GM19193 (cell line): Measurements from ENCODE around the gene TRIB2.

ENCODE experiments used
- POLR2A ChIP-seq: IDR thresholded peaks from 4 replicates; pipeline ENCODE4 v1.6.1; 2011; ENCODE audit not compliant: insufficient read depth, insufficient read length; ENCODE audit errors: extremely low read depth

The TRIB2 gene

DNA sequence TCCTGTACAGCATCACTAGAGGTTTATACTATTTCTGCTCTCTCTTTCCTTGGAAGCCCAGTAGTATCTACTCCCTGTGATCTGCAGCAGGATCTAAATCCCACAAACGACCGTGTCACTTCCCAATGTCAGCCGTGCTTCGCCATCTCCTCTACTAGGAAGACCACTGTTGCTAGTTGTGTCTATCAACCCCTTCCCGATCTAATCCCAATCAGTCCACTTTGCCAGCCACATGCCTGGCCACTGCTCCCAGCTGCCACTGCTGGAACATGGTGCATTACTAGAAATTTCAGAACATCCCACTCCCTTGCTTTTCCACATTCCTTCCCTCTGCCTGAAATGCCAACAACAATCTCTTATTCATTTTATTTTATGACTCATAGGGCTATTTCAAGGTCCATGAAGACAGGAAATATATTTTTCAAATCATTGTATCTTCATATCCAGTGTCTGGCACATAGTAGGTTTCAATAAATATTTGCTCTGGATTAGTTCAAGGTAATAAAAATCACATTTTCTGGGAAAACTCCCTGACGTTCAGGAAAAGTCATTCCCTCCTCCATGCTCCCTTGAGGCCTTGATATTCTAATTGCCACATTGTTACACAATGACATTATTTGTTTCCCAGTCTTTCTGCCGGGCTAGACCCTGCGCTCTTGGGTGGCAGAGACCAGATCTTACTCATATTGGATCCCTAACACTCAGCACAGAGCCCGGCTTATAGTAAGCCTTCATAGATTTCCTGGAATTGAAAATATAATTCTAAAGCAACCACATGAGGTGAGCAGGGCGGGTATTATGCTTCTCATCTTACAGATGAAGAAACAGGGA, 2.1 kb upstream of the TRIB2 start:
- TF ChIP-seq POLR2A = no peak

DNA sequence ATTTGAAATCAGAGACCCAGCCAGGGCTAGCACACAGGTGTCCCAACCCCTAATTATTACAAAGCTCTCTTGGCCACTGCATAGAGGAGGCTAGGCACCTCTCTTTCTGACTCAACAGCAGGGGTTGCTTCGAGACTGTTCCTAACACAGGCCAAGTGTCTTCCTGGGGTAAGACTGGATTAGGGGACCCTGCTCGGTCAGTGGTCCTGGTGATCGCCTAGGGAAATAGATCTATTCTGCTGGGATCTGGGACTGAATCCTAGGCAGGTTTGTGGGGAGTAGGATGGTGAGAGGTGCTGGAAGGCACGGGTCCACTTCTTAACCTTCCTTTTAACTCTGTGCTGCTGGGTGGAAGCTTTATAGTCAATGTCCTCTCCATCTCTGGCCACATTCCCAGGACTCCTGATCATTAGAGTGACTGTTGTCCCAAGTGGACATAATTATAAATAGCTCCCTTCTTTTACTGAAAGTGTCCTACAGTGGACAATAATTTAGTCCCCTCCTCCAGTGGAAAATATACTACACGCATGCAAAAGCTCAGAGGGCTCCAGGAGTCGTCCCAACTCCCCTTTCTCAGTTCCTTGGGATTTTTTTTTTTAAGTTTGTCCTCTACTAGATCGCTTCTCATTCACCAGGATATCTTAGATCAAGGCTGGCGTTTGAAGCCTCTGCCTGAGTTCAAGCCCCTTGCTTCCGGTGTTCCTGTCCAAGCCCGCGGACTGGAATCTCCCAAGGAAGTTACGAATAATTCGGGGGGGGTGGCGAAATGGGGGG, 1.3 kb upstream of the TRIB2 start:
- TF ChIP-seq POLR2A = no peak

GRCh38 chr2:12716032-12716281, 779 bp upstream of the TRIB2 start:
- TF ChIP-seq POLR2A = no peak

- TF ChIP-seq POLR2A = no peak
Observed at GRCh38 chr2:12717191-12718014, 667 bp downstream of the TRIB2 start.

GRCh38 chr2:12718015-12718671, 1.4 kb downstream of the TRIB2 start:
- no peak for TF ChIP-seq POLR2A

DNA sequence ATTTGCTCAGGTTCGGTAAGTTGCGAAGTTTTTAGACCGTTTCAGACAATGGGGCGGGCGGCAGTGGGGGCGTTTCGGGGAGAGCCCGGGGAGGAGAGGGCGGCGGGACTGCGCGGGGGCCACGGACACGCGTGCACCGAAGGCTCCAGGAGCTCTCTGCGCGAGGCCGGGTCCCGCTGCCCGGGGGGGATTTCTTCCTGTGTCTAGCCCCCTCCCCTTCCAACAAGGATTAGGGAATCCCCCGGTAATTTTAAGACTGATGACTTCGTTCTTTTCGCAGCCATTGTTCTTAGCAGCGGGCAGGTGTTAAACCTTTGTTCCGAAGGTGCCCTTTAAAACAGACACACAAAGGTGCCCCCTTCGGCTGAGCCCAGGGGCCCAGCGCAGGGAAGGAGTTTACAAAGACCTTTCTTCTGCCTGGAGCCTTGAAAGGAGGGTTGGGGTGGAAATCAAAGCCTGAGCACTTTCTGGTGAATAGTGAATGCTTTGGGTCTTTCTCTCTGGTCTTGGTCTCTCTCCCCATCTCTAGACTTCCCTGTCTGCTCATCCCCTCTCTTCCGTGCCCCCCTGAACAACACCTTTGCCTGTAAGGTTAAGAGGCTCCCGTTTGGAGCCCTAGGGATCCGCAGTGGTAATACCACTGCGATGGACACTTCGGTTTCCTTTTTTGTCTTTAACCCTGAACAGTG, 2.1 kb downstream of the TRIB2 start:
- no peak for TF ChIP-seq POLR2A

- TF ChIP-seq POLR2A = no peak
Observed at GRCh38 chr2:12719400-12720277, 2.9 kb downstream of the TRIB2 start.

DNA sequence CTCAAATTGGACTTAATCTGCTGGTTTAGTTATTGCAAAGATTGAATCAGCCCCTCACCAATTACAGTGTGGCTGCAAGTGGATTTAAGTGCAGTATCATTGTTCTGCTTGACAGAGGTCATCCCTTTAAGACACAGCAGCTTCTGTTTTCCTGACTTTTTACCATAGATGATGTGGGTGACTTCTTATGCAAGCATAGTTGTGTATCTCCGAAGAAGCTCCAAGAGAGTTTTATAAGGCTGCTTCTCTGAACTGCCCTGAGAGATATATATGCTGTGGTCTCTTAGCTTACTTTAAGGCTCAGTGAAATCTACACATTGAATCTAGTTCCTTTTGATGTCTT, 3.5 kb downstream of the TRIB2 start:
- no peak for TF ChIP-seq POLR2A

DNA sequence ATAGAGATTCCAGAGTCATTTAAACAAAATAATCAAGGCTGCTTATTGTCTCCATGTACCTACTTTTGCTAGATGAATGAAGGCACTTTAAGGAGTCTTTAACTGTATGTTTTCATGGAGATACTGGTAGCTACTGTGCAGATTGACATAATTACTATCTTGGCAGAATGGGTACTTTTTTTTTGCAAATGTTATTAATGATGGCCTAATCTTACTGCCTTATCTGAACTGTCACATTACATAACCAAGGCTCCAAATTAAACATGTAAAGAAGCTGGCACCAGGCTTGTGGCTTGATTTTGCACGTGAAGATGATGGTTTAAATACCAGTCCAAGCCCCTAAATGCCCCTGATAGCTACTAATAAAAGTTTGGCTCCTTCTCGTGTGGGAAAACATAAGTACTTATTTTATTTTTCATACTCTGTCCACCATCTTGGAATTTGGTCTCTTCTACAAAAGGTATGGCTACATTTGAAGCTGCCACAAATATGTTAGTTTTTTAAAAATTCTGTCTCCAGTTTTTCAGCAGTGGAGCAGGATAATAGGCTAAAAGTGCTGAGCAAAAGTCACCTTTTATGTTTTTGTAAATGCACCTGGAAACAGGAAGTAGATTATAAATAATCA, 4.1 kb downstream of the TRIB2 start:
- no peak for TF ChIP-seq POLR2A

DNA sequence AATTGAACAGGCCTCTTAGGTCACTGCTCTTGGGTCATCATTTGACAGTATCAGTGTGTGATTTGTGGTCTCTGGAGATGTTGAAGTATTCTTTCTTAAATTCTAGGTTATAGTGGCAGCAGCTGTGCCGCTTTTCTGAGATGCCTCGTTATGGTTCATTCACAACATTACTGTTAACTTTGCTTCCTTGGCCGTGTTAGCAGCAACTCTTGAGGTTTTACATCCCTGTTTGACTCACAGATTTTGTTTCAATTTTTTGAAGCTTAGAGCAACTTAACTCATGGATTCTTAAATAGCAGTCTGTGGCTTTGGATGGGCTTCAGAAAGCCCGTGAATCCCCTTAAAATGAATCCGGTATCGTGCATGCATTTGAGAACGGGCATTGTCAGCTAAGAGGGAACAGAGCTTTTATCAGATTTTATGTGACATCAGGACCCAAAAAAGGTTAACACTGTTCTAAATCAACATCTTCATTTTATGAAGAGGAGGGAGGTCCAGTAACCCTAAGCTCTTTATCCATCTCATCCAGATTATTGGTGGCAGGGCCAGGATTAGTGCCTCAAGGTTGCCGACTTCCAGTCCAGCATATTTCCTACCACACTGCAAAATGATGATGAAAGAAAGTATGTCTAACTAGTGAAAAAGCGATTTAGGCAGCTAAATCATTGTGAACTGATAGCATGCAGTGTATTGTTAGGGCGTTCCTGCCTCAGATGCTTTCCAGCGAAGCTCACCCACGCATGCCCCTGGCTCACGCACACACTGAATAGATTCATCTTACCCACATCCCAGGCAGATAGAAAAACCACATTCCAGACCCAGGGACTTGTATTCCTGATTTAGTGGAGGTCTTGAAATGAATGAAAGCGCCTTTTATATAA, 5.1 kb downstream of the TRIB2 start:
- TF ChIP-seq POLR2A = no peak

- no peak for TF ChIP-seq POLR2A
Observed at GRCh38 chr2:12722447-12723316, 5.9 kb downstream of the TRIB2 start.
